Suppressor macrophage treated with lipopolysaccharide for 4 hours (primary cell): ENCODE results near the gene UBTF.

Source experiments
- DNase-seq: peaks from one replicate; pipeline ENCODE4 v3.0.0-alpha.2; 2020

UBTF gene

DNA sequence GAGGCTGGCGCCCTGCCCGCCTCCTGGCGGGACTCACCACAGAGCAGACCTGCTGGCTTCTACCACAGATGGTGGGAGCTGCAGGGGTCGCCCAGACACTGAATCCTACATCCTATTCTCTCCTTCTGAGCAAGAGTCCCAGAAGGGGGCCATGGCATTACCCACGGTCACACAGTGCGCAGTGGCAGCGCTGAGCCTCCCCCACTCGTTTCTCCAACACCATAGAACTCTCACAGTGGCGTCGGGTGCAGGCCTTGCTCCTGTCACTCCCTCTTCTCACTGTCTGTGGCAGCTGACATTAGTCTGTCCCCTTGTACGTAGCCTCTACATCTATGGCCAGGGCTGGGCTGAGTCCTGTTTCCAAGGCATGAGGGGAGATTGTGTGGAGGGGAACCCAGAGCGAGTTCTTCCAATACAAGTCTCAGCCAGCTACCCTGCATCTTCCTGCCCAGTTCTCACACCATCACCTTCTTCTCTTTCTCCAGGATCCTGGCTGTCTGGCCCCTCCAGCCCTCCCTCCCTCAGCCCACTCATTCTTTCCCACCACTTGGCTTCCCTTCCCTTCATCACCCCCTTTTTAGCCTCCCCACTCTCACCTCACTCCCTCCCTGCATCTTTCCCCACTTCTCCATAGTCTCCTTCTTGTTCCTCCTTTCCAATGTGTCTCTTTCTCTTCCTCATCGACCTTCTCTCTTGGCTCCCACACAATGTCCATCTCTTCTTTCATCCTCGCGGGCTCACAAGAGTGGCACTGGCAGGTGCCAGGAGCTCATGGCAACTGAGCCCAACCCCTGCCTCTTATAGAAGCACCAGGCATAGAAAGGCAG is 5.9 kb downstream of the UBTF start:
- no peak for DNase-seq

DNA sequence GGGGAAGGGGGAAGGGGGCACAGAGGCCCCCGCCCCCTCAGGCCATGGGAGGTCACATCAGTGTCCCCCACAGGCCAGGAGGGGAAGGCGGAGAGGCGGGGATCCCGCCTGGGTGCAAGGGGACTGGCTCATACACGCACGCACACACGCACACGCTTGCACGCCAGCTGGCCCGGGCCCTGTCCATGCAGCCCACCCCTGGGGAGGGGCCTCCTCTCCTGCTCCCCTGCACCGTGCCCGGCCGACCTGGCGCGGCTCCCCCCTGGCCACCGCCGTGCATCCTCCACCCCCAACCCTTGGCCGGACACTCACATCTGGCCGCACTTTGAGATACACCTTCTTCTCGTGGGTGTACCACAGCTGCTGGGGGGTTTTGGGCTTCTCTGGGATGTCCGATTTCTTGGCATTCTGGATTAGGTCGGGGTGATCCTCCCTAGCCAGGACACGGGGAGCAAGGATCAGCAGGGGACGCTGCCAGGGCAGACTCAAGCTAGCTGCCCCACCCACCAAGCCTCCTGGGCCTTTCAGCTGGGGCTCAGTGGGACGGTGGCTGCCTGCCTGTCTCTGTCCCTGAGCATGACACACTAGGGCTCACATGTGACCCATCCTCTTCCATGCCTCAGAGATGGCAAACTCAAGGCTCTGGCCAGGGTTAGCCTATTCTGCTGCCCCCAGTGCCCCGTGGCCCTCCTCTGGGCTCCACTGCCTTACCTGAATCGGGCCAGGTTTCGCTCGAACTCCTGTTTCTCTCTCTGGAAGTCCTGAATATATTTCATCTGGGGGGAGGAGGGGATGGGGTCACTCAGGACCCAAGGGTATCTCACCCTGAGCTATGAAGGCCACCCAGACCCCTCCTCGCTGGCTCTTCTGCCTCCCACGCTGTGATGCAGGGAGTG is 6.7 kb downstream of the UBTF start:
- no peak for DNase-seq

DNA sequence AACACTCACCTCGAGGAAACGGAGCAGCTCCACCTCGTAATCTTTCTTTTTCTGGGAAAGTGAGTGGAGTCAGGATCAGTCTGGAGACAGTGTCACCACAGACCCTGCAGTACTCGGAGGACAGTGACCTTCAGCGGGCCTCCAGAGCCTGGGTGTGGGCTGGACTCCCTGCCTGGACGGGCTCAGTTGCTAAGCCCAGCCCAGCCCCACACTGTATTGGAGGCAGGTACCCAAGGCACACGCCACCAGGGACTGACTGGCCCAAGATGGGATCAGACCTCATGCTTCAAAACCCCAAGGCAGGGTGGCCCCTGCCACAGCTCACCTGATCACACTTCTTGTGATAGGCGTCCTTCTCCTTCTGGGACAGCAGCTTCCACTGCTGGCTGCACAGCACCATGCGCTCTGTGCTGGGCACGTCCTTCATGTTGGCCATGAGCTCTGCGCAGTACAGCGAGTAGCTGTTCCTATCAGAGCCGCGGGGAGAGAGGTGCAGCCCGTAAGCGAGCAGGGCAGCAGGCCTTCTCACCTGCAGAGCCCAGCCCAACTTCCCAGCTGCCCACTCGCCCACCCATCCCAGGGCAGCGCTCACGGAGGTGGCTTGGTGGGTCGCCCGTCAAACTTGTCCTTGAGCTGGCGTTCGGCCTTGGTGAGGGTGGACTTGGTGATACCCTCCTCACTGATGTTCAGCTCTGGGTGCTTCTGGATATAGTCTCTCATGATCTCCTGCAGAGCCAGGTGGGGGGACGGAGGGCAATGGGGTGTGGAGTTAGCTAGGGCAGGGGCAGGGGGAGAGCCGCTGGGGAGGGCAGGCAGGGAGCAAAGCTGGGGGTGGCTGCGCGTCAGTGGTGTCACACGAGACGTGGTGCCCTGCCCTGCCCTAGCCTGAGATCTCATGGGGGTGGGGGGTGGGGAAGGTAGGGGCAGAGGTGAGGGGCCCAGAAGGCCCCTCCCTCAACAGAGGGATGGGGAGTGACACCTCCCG is 7.9 kb downstream of the UBTF start:
- DNase-seq: no peak

DNA sequence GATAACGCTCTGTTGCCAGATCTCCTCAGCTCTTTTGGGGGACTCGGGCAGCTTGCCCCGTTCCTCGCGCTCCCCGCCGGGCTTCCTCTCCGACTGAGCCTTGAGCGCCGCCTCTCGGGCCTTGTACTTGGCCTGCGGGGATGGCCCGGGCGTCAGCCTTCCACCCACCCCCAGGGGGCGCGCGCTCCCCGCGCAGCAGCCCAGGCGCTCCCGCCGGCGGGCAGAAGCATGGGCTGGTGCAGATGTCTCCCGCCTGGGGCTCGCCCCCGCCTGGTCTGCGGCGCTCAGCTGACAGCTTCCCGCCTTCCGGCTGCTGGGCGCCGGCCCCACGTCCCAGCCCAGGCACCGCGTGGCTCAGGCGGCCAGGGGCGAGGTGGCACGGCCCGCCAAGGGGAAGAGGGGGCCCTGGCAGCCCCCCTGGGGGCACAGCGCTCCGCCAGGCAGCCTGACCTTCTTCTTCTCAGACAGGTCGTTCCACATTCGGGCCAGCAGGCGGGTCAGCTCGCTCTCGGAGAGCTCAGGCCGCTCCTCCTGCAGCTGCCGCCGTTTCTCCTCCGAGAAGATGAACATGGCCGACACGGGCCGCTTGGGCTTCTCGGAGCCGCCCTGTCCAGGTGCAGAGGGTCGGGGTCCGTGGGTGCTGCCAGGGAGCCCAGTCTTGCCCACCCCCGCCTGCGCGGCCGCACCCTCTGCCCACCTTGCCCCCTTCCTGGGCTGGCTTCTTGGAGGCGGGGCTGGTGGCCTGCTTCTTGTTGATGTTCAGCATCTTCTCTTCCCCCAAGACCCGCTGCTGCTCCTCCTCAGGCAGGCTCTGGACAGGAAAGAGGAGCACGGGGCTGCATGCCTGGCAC is 8.9 kb downstream of the UBTF start:
- peak; percentile 93 for DNase-seq

DNA sequence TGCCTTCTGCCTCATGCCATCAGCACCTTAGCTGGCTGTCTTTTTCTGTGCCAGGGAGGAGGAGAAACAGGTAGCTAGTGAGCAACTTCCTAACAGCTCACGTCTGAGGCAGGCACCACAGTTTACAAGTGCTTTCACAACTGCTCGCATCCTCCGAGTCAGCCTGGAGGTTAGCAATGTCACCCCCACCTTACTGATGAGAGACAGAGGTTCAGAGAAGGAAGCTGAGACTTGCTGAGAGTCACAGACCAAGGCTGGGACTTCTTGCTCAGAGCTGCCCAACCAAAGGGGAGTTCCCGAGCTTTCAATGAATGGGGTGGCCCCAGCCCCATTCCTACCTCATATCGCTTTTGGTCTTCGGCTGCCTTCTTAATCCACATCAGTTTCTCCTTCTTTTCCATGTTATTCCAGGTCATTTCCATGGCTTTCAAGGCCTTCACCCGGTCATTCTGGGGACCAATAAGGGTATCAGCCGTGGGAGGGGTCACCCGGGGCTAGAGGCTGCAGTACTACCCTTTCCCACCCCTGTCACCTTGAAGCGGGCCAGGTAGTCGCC is 9.6 kb downstream of the UBTF start:
- DNase-seq: peak; percentile 46

DNA sequence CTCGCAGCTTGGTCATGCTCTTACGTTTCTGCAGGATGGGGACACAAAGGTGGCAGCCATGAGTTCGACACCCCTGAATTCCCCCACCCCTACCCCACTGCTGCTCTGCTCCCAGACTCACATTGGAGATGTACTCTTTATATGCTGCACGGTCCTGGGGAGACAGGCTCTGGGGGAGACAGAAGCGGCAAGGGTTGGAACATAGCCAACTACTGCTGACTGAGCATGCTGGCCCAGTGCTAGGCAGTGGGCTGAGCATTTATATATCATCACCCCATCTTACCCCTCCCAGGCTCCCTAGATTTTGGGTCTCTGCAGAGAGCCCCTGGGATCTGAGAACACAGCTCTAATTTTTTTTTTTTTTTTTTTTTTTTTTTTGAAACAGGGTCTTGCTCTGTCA is 11.7 kb downstream of the UBTF start:
- no peak for DNase-seq

DNA sequence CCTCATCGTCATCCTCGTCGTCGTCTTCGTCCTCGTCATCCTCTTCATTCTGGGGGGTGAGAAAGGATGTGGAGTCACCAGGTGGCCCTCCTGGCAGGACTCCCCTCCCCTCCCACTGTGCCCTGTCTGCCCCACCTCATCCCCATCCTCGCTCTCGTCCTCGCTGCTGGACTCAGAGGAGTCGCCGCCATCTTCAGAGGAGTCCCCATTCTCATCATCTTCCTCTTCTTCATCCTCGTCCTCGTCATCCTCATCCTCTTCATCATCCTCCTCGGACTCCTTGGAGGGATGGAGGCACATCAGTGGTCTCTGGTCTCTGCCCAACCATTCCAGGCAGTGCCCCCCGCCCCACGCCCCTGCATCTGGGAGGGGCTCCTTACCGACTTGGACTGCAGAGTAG is 12.2 kb downstream of the UBTF start:
- DNase-seq: no peak

DNA sequence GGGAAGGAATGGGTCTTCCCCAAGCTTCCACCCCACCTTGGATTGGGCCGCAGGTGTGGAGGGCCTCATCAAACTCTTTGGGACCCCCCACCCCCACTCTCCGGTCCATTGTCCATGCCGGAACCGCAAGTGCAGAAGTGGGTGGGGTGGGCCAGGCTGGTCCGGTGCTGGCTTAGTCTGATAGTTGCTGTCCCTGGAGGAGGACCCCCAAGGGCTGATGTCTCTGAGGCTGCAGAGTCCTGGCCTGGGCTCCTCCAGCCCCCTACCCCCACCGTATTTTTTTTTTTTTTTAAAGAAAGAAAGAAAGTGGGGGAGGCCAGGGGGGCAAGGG is 12.7 kb downstream of the UBTF start:
- DNase-seq: no peak

DNA sequence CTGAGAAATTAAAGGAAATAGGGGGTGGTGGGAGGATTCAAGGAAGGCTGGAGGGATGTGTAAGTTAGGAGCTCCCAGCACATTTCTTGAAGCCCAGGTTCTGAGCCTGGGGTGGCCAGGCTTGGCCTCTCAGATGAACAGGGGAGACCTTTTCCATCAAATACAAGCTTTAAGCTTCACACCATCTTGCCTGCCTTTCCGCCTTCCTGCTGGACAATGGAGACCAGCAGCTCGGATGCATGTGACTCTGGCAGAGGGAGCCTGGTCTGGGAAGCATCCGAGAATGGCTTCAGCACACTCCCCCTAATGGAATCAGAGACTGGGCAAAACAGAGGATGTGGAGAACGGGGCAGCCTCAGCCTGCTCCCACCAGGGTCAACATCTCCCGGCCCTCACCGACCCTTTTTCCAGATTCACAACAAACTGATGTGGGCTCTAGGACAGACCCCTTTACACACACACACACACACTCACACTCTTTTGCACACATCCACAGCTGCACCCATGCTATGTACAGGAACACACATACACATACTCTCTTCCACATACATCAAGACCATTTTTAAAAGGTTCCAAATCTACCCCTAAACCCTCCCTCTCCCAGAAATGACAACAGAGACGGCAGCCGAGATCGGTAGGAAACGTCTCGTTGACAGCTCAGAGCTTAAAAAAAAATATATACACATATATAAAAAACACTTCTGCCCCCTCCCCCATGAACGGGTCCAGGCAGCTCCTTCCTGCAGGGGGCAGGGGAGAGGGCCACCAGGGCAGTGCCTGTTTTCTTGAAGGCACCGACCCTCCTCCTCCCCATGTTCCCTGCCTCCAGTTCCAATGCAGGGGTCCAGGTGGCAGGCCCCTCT is 13.3 kb downstream of the UBTF start:
- DNase-seq: no peak

DNA sequence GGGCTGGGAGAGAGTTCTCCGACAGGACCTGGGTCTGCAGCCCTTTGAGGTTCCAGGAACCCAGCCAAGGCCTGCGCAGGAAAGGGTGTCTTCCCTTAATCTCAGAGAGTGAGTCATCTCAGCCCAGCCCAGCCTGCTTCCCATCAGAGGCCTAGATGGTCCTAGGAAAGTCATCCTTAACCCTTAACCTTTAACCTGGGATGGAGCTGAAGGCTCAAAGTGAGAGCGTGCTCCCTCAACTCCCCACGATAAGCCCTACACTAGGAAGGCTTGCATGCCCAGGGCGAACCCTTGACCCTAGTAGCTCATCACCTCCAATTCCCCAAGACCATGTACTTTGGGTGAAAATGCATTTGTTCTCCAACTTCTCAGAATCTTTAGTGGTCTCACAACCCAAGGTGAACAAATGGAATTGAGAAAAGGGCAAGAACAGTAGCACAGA is 15.0 kb downstream of the UBTF start:
- peak; percentile 40 for DNase-seq

DNA sequence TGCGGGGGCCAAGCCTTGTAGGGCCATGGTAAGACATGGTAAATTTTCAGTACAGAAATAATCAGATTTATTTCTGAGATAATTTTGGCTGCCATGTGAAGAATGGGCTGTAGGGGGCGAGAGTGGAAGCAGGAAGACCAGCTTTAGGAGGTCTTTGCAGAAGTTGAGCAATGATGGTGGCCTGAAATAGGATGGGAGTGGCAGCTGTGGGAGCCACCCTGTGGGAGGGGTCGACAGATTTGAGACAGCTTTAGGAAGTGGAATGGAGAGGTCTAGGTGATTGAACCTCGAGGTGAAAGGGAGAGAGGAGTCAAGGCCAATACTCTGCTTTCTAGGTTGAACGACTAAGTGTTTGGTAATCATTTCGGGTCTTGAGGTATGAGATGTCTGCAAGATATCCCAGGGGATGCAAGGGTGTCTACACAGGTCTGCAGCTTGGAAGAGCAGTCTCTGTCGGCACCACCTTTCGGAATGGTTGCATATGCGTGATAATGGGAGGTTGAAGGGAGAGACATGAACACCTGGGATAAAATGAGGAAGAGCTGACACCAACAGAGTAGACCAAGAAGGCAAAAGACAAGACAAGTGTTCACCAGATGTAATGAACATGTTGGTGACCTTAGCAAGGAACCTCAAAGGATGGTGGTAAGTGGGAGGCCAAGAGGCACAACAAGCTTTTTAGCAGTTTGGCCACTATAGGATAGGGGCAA is 15.6 kb downstream of the UBTF start:
- DNase-seq: peak; percentile 73

DNA sequence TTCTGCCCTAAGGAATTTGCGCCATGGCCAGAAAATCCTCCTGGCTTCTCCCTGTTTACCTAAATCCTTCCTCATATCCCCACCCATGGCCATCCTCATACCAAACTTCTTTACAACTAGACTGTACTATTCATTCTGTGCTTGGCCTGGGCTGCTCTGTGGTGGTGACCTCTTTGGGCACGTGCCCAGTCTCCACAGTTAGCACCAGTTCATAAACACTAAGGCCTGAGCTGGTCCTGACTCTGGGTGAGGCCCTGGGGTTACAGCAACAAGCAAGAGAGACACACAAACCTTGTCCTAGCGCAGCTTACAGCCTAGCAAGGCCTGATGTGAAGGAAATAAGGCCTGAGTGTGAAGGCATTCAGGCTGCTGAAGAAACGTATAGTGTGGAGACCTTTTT is 16.7 kb downstream of the UBTF start:
- DNase-seq: no peak

DNA sequence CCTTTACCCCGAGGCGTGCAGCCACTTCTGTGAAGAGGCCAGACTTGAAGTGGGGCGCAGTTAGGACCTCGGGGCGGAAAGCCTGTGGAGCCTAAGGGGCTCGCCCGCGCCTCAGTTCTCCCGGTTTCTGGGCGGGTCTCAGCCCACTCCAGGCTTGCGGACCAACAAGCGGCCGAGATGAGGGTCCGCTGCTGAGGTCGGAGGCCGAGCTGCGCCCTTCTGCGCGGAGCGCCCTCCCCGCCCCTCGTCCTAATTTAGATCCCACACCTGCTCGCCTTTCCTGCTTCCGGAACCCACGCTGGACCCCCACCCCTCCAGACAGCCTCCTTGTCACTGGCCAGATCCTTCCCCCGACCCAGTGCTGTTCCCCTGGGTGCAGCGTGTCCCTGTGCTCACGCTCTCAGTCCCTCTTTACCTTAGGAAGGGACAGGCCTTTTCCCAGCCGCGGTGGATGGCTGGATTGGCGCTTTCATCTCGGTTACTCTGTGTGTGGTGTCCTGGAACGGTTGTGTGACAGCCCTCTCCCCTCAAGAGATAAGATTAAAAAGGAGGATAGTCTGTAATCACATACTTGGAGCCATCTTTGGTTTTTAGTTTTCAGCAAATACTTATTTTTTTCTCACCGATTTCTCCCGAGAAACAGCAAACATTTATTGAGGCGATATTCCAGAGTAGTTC is 18.9 kb downstream of the UBTF start:
- no peak for DNase-seq

DNA sequence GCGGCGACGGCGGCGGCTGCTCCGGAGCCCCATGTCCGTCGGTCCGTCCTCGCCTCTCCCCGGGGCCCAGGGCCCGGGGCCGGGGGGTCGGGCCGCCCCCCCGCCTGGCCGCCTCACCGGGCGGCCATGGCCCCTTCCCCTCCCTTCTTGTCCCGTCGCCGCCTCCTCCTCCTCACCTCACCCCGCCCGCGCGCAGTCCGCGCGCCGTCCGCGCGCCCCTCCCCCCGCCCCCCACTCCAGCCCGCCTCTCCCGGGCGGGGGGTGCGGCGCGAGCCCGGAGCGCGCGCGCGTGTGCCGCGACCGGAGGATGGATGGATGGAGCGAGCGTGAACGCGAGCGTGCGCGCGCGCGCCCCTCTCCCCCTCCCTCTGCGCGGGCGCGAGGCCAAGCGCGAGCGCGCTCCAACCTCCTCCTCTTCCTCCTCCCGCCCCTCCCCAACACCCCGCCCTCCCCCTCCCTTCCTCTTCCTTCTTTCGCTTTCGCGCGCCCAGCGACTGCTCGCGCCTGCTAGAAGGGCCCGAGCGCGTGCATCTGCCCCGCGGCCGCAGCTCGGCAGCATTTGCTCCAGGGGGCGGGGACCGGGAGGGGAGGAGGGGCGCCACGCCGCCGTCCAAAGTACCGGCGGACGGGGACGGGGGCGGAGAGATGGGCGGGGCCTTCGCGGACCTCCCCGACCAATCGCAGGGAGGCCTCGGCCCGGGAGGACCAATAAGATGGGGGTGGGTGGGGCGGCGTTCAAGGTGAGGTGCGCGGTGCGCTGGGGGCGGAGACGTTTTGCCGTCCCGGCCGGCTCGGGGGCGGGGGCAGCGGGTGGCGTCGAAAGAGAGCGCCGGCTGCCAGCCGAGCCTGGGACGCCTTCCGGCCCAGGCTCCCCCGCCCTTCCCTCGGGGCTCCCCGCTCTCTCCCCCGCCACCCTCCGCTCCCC is 19.7 kb downstream of the UBTF start, which contains the start of gene ATXN7L3:
Gene ATXN7L3 (minus strand): TSS at position 332 of the 925 bp plus-strand sequence. CDS start 1,814 bp downstream, outside the sequence.
- peak; percentile 99 for DNase-seq

DNA sequence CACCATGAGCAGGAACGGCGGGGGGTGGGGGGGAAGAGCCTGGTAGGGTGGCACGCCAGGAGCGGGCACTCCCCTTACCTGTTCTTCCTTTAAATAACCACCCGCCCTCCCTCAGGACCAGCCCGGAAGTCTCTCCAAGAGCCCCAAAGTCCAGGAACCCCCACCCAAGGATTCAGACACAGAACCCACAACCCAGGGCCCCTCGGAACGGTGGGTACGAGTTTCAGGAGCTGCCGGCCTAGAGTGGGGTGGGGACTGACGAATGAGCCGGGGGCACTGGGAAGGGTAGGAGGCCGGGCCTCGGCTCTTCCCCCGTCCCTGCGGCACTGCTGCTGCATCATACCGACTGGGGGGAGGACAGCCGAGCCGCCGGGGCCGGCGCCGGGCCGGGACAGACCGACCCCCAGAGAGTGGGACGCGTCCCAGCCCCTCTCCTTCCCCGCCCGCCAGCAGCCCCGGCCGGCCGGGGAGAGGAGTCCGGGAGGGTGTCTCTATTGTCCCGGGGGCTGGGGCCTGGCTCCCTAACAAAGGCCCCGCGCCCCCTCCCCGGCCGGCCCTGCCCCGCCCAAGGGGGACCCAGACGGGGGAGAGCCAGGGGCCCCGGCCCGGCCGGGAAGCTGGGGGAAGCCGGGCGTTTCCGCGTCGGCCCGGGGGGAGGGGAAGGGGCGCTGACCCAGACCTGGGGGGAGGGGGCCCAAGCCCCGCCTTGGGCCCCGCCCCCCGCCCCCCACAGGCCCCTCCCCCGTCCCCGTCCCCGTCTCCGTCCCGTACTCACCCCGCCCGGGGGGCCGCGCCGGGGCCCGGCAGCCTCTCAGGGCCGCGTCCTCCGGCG is 20.5 kb downstream of the UBTF start:
- DNase-seq: peak; percentile 80

DNA sequence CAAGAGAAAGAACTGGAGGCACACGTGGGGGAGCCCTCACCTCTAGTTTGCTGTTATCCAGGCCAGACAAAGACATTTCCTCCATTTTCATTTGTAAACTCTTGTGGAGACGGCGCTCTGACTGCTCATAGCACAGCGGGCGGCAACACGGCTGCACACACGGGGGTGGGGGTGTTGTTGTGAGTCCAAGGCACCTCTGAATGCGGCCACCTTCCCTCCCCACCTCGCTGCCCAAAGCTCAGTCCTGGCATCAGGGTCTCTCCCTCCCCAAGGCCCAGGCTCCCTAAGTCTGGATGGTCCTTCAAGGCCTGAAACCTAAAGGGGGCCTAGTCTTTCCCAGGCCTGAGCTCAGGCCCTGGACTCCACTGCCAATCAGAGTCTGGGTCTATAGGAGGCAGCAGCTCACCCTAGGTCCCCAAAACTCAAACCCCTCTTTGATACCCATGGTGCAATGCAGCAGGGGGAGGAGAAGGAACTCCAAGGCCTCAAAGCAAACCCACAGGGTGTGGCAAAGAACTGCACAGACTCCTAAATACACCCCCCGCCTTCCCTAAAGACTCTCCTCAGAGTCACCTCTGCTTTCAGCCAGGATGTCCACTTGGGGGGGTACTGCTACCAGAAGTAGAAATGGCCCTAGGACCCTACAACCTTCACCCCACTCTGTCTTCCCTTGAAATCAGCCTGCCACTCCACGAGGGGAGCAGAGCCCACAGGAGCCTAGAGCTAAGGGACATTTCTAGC is 21.3 kb downstream of the UBTF start:
- DNase-seq: peak; percentile 54
